ENCODE measurements around the gene MDFI. TPM values are rescaled to one million over a fixed set of nuclear protein-coding genes. Genes with fewer than 3 reads are reported as not detected.

The MDFI gene
- total RNA-seq, 2 experiments from 2014 or later = not detected

- Histone ChIP-seq H3K36me3 (ENCODE audit: insufficient read depth, low read length) (no peaks in the 10 kb centered on the region), H4K20me1 (ENCODE audit: insufficient read depth, low read length) (no peaks in the 10 kb centered on the region), H3K4me1 (ENCODE audit: insufficient read depth, low read length, poor library complexity, severe bottlenecking) (no peaks in the 10 kb centered on the region), H3K9me2 (ENCODE audit: insufficient read depth, low read length) (no peaks in the 10 kb centered on the region), H2AFZ (ENCODE audit: low read length) (no peak overlapping the region), H3K4me3 (ENCODE audit: low read depth, low read length, poor library complexity, severe bottlenecking) (no peak overlapping the region), H3K27ac (ENCODE audit: low read depth, low read length, poor library complexity, severe bottlenecking) (no peak overlapping the region), H3K79me2 (ENCODE audit: insufficient read depth, low read depth, low read length) (no peaks in the 10 kb centered on the region), H3K9me3 (ENCODE audit: low read length) (no peaks in the 10 kb centered on the region), H3K4me2 (ENCODE audit: low read length) (no peak overlapping the region)
- no peak for TF ChIP-seq CTCF (conservative IDR thresholded peaks at IDR 0.05; ENCODE audit: low read length)
- no peak for TF ChIP-seq EZH2phosphoT487 (IDR thresholded peaks at IDR 0.05; ENCODE audit: borderline replicate concordance, low read depth, low read length)
- DNase-seq (ENCODE audit: low spot score) = no peak
- intact Hi-C loops (cut with micrococcal nuclease; ENCODE audit: unreplicated experiment) = no loop called here
- CTCF ChIA-PET (ENCODE audit: unreplicated experiment) = no interaction called here
- BruUV-seq (replicated peaks) = no TSS peak
- POLR2A ChIA-PET = no interaction called here
Measured at GRCh38 chr6:41639809-41640371, 1.6 kb downstream of the MDFI start.

GRCh38 chr6:41640426-41640825, 2.2 kb downstream of the MDFI start:
- Histone ChIP-seq H3K4me2 (ENCODE audit: low read length) (no peak overlapping the region), H3K4me3 (ENCODE audit: low read depth, low read length, poor library complexity, severe bottlenecking) (no peak overlapping the region), H3K27ac (ENCODE audit: low read depth, low read length, poor library complexity, severe bottlenecking) (no peak overlapping the region), H3K9me3 (ENCODE audit: low read length) (no peaks in the 10 kb centered on the region), H2AFZ (ENCODE audit: low read length) (no peak overlapping the region), H3K36me3 (ENCODE audit: insufficient read depth, low read length) (no peaks in the 10 kb centered on the region), H3K79me2 (ENCODE audit: insufficient read depth, low read depth, low read length) (no peaks in the 10 kb centered on the region), H3K9me2 (ENCODE audit: insufficient read depth, low read length) (no peaks in the 10 kb centered on the region), H3K4me1 (ENCODE audit: insufficient read depth, low read length, poor library complexity, severe bottlenecking) (no peaks in the 10 kb centered on the region), H4K20me1 (ENCODE audit: insufficient read depth, low read length) (no peaks in the 10 kb centered on the region)
- ChIA-PET POLR2A (no interaction called here), CTCF (ENCODE audit: unreplicated experiment) (no interaction called here)
- TF ChIP-seq CTCF (conservative IDR thresholded peaks at IDR 0.05; ENCODE audit: low read length) (no peak), EZH2phosphoT487 (IDR thresholded peaks at IDR 0.05; ENCODE audit: borderline replicate concordance, low read depth, low read length) (no peak)
- intact Hi-C loops (cut with micrococcal nuclease; ENCODE audit: unreplicated experiment) = no loop called here
- DNase-seq (ENCODE audit: low spot score) = no peak
- no TSS peak for BruUV-seq (replicated peaks)

GRCh38 chr6:41641352-41641925, 3.2 kb downstream of the MDFI start:
- no peaks in the 10 kb centered on the region for H4K20me1 ChIP-seq (ENCODE audit: insufficient read depth, low read length)
- POLR2A ChIA-PET = interaction anchor here (0.6 kb wide), 1 partner anchor 40 kb away, joined by 4 read pairs; no protein-coding TSS in a partner anchor
- BruUV-seq (replicated peaks) = no TSS peak
- no peak for DNase-seq (ENCODE audit: low spot score)
- TF ChIP-seq EZH2phosphoT487 (IDR thresholded peaks at IDR 0.05; ENCODE audit: borderline replicate concordance, low read depth, low read length) = no peak
- no peak for TF ChIP-seq CTCF (conservative IDR thresholded peaks at IDR 0.05; ENCODE audit: low read length)
- CTCF ChIA-PET (ENCODE audit: unreplicated experiment) = no interaction called here
- H3K27ac ChIP-seq (ENCODE audit: low read depth, low read length, poor library complexity, severe bottlenecking) = no peak overlapping the region
- H3K9me2 ChIP-seq (ENCODE audit: insufficient read depth, low read length) = no peaks in the 10 kb centered on the region
- no peaks in the 10 kb centered on the region for H3K36me3 ChIP-seq (ENCODE audit: insufficient read depth, low read length)
- no peaks in the 10 kb centered on the region for H3K9me3 ChIP-seq (ENCODE audit: low read length)
- H3K4me2 ChIP-seq (ENCODE audit: low read length) = no peak overlapping the region
- no peaks in the 10 kb centered on the region for H3K79me2 ChIP-seq (ENCODE audit: insufficient read depth, low read depth, low read length)
- no peak overlapping the region for H2AFZ ChIP-seq (ENCODE audit: low read length)
- no peaks in the 10 kb centered on the region for H3K4me1 ChIP-seq (ENCODE audit: insufficient read depth, low read length, poor library complexity, severe bottlenecking)
- intact Hi-C loops (cut with micrococcal nuclease; ENCODE audit: unreplicated experiment) = no loop called here
- H3K4me3 ChIP-seq (ENCODE audit: low read depth, low read length, poor library complexity, severe bottlenecking) = no peak overlapping the region
